Skeletal muscle satellite cell (primary cell): ENCODE results near the gene MAGI2.

ENCODE experiments used
- H3K27me3 ChIP-seq: 2 replicates; pipeline ENCODE4 v1.7.0; 2013; ENCODE audit warnings: low read length; ENCODE audit not compliant: control insufficient read depth, insufficient read depth
- H3K36me3 ChIP-seq: 2 replicates; pipeline ENCODE4 v1.7.0; 2013; ENCODE audit warnings: mild to moderate bottlenecking, control low read depth, low read length; ENCODE audit not compliant: insufficient read depth
- H3K4me1 ChIP-seq: 2 replicates; pipeline ENCODE4 v1.7.0; 2013; ENCODE audit warnings: low read length; ENCODE audit not compliant: control insufficient read depth, insufficient read depth
- H3K4me2 ChIP-seq: 2 replicates; pipeline ENCODE4 v1.7.0; 2013; ENCODE audit warnings: mild to moderate bottlenecking, low read length
- H3K4me3 ChIP-seq: 2 replicates; pipeline ENCODE4 v1.7.0; 2013; ENCODE audit warnings: low read length
- H3K9ac ChIP-seq: 2 replicates; pipeline ENCODE4 v1.7.0; 2013; ENCODE audit warnings: mild to moderate bottlenecking, low read depth, low read length, moderate library complexity
- H3K9me3 ChIP-seq: replicated peaks from 2 replicates; pipeline ENCODE4 v1.7.0; 2013; ENCODE audit warnings: mild to moderate bottlenecking, control low read depth, low read length

Gene MAGI2

DNA sequence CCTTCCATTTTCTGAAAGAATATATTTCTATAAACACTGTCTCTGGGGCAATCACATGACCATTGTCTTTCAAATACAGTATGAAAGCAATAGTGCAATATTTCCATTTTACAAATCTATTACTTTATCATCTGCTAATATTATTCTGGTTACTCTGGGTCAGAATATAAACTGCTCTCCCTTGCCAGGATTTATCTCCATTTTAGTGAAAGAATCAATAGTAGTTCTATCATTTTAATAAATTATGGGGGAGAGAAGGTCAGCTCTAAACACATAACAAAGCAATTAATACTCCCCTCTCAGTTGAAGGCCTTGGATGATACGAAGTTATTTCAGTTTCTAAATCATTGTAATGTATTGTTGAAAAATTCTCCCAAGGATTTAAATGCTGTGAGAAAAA lies 608.3 kb downstream of the MAGI2 start:
- H3K4me1 ChIP-seq: peaks cover 3% of the 10 kb centered on the region
- H3K9ac ChIP-seq: no peak overlapping the region
- H3K4me2 ChIP-seq: no peak overlapping the region
- H3K36me3 ChIP-seq: no peaks in the 10 kb centered on the region
- no peaks in the 10 kb centered on the region for H3K9me3 ChIP-seq
- H3K4me3 ChIP-seq: no peak overlapping the region
- H3K27me3 ChIP-seq: no peaks in the 10 kb centered on the region

DNA sequence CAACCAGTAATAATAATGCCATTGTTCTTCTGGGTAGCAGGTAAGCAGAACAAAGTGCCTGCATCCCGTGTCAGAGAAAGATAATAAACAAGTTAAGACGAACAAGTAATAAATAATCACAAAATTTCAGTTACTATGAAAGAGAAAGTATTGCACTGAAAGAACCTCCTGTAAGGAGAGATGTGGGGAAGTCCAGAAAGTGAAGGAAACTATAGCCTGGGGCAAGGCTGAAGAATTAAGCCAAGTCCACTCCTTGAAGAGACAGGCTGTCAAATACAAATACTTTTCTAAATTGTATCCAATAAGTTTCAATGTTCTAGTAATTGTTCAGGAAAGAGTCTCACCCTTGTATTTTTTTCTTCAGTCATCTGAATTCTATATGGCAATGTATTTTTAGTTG lies 611.4 kb downstream of the MAGI2 start:
- H3K4me2 ChIP-seq: no peak overlapping the region
- H3K4me1 ChIP-seq: no peaks in the 10 kb centered on the region
- no peaks in the 10 kb centered on the region for H3K36me3 ChIP-seq
- no peaks in the 10 kb centered on the region for H3K27me3 ChIP-seq
- H3K4me3 ChIP-seq: no peak overlapping the region
- no peaks in the 10 kb centered on the region for H3K9me3 ChIP-seq
- no peak overlapping the region for H3K9ac ChIP-seq

DNA sequence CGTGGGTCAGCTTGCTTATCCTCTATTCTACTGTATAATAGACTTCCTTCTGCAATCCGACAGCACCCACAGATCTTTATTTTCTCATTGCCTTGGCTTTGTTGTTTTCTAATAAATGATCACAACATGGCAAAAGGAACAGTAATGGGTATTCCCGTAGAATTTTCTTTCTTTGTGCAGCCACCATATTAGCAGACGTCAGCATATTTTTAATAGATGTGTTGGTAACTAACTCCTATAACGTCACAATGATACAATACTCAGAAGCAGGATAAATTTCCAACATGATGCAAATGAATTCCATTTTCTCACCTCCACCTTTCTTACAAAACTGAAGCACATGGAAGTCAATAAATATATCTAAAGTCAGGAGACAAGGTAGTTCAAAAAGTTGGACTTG lies 617.6 kb downstream of the MAGI2 start:
- H3K4me3 ChIP-seq: no peak overlapping the region
- no peaks in the 10 kb centered on the region for H3K4me1 ChIP-seq
- H3K27me3 ChIP-seq: no peaks in the 10 kb centered on the region
- H3K9ac ChIP-seq: no peak overlapping the region
- no peak overlapping the region for H3K4me2 ChIP-seq
- no peaks in the 10 kb centered on the region for H3K9me3 ChIP-seq
- H3K36me3 ChIP-seq: no peaks in the 10 kb centered on the region

DNA sequence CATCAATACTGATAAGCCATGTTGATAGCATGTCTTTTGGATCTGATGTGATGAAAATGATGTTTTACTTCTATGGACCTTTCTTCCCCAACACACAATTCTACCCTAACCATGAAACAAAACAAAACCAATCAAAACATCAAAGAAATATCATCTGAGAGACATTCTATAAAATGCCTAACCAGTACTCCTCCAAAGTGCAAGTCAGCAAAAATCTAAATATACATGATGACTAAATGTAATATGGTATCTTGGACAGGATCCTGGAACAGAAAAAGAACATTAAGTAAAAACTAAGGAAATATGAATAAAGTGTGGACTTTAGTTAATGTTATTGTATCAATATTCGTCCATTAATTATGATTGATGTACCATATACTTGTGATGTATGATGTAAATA lies 625.1 kb downstream of the MAGI2 start:
- Histone ChIP-seq H3K9me3 (no peaks in the 10 kb centered on the region), H3K4me1 (peaks cover 7% of the 10 kb centered on the region), H3K36me3 (no peaks in the 10 kb centered on the region), H3K27me3 (no peaks in the 10 kb centered on the region), H3K9ac (no peak overlapping the region), H3K4me3 (no peak overlapping the region), H3K4me2 (no peak overlapping the region)

DNA sequence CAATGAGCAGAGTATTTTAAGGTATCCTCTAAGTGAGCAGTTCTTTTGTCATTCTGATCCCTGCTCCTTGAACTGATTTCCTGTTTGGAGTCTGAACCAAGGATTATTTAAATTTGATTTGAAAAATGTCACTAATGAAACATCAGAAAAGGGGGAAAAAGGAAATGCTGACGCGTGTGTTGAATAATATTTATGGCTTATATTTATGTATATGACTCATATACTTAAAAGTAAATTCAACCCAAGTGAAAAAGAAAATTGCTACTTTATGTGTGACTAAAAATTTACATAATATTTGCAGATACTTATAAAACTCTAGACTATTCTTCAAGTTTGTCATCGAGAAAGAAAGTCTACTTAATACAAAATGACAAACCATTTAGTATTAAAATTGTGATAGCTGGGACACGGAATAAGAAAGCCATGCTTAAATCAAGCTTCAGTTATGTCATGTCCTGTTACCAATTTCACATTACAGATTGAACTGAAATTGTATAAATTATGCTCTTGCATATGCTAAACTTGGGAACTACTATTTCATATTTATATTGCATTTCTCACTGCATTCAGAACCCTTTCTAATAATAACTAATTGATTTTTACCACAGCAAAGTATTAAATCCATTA lies 649.9 kb downstream of the MAGI2 start:
- Histone ChIP-seq H3K4me3 (no peak overlapping the region), H3K4me1 (no peaks in the 10 kb centered on the region)

DNA sequence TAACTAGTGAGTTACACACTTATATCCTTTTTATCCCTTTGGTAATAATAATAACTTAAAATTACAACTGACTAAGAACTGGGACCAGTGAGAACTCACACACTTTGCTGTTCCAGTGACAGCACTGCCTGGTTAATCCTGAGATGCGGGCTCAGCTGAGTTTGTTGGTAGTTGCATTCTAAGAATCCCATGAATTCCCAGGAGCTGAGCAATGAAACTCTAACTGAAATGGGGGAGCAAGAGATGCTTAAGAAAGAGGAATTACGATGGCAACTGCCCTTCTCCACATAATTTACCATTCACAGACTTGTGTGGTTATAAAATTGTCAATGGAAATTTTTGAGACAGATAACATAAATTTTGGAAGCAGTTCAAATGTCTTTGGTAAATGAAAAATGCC lies 659.4 kb downstream of the MAGI2 start:
- no peaks in the 10 kb centered on the region for H3K9me3 ChIP-seq
- no peak overlapping the region for H3K4me3 ChIP-seq
- no peaks in the 10 kb centered on the region for H3K36me3 ChIP-seq
- H3K4me1 ChIP-seq: no peaks in the 10 kb centered on the region
- H3K9ac ChIP-seq: no peak overlapping the region
- no peaks in the 10 kb centered on the region for H3K27me3 ChIP-seq
- H3K4me2 ChIP-seq: no peak overlapping the region

More for the DNA sequence above, 649.9 kb downstream of the MAGI2 start:
- no peak overlapping the region for H3K9ac ChIP-seq
- no peaks in the 10 kb centered on the region for H3K36me3 ChIP-seq
- H3K27me3 ChIP-seq: no peaks in the 10 kb centered on the region
- peaks cover 3% of the 10 kb centered on the region for H3K9me3 ChIP-seq
- H3K4me2 ChIP-seq: no peak overlapping the region

DNA sequence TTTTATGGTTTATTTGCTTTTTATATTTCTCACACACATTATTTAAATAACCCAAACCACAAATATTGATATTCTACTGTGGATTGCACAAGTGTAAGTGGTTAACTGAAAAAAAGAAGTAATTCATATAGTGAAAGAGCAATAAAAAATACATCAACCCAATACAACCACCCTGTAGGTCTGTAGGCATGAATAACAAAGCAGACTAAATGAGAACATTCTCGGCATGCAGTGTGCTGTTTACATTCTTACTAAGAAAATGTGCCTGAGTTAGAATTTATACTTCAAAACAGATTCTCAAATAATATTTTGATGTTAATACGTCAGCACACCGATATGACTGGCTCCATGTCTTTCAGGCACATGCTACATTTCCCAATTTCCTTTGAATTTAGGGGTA lies 660.8 kb downstream of the MAGI2 start:
- H3K9ac ChIP-seq: no peak overlapping the region

DNA sequence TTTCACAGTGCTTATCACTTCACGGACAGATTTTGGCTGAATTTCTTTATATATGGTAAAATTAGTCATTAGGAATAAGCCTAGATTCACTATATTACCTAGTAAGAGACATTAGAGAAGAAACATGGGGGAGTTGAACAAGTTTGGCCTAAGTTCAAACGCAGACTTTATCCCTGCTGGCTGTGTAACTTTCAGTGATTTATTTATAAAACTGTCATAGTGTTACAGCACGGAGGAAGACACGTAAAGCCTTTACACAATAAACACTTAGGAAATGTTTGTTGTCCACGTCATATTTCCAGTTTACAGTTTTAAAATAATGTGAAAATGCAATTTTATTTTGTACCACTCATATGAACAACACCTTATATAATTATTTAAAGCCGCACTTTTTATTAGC lies 661.5 kb downstream of the MAGI2 start:
- Histone ChIP-seq H3K4me2 (no peak overlapping the region), H3K4me3 (no peak overlapping the region), H3K36me3 (no peaks in the 10 kb centered on the region), H3K9me3 (no peaks in the 10 kb centered on the region), H3K27me3 (no peaks in the 10 kb centered on the region), H3K9ac (no peak overlapping the region), H3K4me1 (no peaks in the 10 kb centered on the region)

More for the DNA sequence above, 660.8 kb downstream of the MAGI2 start:
- no peaks in the 10 kb centered on the region for H3K36me3 ChIP-seq
- H3K9me3 ChIP-seq: no peaks in the 10 kb centered on the region
- H3K27me3 ChIP-seq: no peaks in the 10 kb centered on the region
- no peaks in the 10 kb centered on the region for H3K4me1 ChIP-seq
- H3K4me3 ChIP-seq: no peak overlapping the region
- no peak overlapping the region for H3K4me2 ChIP-seq

DNA sequence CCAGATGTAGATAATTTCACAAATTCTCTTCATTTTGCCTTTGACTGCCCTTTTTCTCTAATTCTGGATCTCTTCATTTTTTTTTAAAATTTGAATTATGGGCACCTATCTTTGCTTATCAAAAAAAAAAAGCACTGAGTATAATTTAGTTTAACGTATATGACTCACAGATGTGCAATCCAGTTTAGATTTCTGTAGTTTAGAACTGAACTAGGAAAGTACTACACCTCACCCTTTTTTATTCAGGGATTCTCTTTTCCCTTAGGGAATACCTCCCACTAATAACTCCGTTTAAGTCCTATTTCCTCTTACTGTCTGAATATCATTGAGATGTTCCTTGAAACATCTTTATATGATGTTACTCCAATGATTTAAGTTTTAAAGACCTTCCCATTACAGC lies 665.0 kb downstream of the MAGI2 start:
- no peak overlapping the region for H3K4me2 ChIP-seq

DNA sequence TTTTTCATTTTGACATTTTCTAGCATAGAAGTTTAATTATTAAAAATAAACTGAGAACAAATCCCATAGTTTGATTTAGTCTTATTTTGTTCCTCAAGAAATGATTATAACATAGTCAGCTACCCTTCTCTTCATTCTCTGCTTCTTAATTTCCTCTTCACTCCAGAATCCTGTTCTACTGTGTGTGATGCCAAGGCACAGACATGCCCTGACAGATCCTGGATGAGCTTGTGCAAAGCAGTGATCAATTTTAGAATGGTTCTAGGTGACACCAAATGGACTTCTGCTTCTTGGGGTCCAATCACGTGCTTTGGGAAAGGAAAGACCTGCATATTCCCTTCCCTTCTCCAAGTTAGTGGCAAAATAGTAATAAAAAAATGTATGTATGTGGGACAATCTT lies 665.6 kb downstream of the MAGI2 start:
- no peak overlapping the region for H3K9ac ChIP-seq
- no peaks in the 10 kb centered on the region for H3K36me3 ChIP-seq
- no peaks in the 10 kb centered on the region for H3K9me3 ChIP-seq
- H3K4me2 ChIP-seq: no peak overlapping the region
- H3K27me3 ChIP-seq: no peaks in the 10 kb centered on the region
- no peaks in the 10 kb centered on the region for H3K4me1 ChIP-seq
- no peak overlapping the region for H3K4me3 ChIP-seq

More for the DNA sequence above, 665.0 kb downstream of the MAGI2 start:
- Histone ChIP-seq H3K9ac (no peak overlapping the region), H3K36me3 (no peaks in the 10 kb centered on the region), H3K27me3 (no peaks in the 10 kb centered on the region), H3K4me1 (no peaks in the 10 kb centered on the region), H3K4me3 (no peak overlapping the region), H3K9me3 (no peaks in the 10 kb centered on the region)

DNA sequence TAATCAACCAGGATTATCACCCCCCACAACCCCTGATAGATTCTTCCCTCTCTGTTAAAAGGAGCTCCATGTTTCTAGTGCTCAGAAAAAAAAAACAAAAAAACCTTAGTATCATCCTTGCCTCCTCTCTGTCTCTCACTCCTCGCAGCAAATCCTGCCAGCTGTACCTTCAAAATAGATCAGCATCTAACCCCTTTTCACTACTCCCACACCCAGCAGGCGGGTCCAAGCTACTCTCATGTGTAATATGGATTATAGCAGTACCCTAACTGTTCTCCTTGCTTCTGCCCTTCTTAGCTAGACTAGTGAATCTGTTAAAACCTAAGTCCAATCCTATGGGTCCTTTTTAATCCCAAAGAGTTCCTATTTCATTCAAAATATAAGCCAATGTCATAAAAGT lies 667.4 kb downstream of the MAGI2 start:
- Histone ChIP-seq H3K4me2 (no peak overlapping the region), H3K4me1 (no peaks in the 10 kb centered on the region)

DNA sequence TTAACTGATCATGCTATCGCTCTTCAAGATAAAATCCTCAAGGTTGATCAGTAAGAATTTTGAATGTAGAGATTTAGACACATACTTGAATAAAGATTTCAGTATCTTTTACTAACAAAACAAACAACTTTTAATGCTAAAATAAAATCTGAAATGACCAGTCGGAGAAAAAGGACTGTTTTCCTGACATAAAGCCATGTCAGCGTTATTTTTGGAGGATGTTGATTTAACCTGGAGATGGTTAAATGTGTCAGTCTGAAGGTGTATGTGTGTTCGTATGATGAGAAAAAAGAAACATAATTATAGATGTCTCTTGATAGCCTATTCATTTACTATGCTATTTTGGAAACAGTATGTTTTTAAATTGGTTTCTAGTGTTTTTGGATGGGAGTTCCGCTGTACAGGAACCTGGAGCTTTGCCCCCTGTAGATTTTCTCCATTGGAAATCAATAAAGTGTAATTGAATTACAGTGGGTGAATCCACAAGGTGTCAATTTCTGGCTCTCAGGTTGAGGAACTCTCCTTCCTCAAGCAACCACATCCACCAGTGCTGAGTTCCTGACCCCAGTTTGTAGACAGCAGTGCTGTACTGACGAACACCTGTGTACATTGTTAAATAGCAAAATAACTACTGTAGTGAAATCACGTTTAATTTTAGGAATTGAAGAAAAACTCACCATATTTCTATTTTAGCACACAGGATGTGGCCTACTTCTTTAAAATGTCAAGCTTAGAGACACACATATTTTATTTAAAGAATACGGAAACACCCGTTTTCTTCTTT lies 670.1 kb downstream of the MAGI2 start:
- H3K9ac ChIP-seq: no peak overlapping the region
- H3K4me3 ChIP-seq: no peak overlapping the region
- no peak overlapping the region for H3K4me2 ChIP-seq
- H3K27me3 ChIP-seq: no peaks in the 10 kb centered on the region
- no peaks in the 10 kb centered on the region for H3K9me3 ChIP-seq
- peaks cover under 1% of the 10 kb centered on the region for H3K4me1 ChIP-seq
- H3K36me3 ChIP-seq: no peaks in the 10 kb centered on the region

More for the DNA sequence above, 667.4 kb downstream of the MAGI2 start:
- no peaks in the 10 kb centered on the region for H3K9me3 ChIP-seq
- H3K27me3 ChIP-seq: no peaks in the 10 kb centered on the region
- no peaks in the 10 kb centered on the region for H3K36me3 ChIP-seq
- no peak overlapping the region for H3K9ac ChIP-seq
- H3K4me3 ChIP-seq: no peak overlapping the region
